Prostate gland (tissue), 2 donors: ENCODE data around the gene KDM6A.

ENCODE experiments used
- POLR2AphosphoS5 ChIP-seq: sonication (generic); formaldehyde crosslinking; IDR thresholded peaks from one replicate; pipeline ENCODE4 v1.6.1; 2017; ENCODE audit warnings: antibody characterized with exemption
- TF ChIP-seq, protein P1 (sequence below), 4 experiments: fragments of 200-600 bp in 2 of 4; fragments of 450-650 bp in 2 of 4; sonication (generic) in 2 of 4; IDR thresholded peaks; 1 replicate in 3 of 4; 2 replicates in 1 of 4; pipeline ENCODE4 v1.5.1; 2016 to 2019; ENCODE audit warnings: antibody characterized with exemption in 4 of 4, mild to moderate bottlenecking in 2 of 4, moderate library complexity in 2 of 4

DNA sequence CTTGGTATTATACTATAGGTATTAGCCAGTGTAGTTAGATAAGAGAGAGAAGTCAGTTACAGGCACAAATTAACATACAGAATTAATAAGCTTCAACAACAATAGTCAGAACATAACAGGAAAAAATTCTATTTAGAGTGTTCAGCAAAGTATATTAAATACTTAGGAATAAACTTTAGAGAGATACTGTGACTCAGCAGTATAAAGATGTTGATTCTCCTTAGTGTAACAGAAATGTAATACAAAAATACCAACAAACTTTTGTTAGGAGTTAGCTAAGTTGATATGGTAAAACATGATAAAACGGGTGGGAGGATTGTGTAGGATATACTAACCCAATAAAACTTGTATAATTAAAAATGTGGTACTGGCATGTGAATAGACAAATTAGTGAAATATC lies 173.4 kb downstream of the KDM6A start:
- no peak for TF ChIP-seq POLR2AphosphoS5
- TF ChIP-seq, protein P1, sequence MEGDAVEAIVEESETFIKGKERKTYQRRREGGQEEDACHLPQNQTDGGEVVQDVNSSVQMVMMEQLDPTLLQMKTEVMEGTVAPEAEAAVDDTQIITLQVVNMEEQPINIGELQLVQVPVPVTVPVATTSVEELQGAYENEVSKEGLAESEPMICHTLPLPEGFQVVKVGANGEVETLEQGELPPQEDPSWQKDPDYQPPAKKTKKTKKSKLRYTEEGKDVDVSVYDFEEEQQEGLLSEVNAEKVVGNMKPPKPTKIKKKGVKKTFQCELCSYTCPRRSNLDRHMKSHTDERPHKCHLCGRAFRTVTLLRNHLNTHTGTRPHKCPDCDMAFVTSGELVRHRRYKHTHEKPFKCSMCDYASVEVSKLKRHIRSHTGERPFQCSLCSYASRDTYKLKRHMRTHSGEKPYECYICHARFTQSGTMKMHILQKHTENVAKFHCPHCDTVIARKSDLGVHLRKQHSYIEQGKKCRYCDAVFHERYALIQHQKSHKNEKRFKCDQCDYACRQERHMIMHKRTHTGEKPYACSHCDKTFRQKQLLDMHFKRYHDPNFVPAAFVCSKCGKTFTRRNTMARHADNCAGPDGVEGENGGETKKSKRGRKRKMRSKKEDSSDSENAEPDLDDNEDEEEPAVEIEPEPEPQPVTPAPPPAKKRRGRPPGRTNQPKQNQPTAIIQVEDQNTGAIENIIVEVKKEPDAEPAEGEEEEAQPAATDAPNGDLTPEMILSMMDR (IDR thresholded peaks at IDR 0.05) = no peak
